Measurements from ENCODE around the gene L2HGDH. TPM values are rescaled to one million over a fixed set of nuclear protein-coding genes. Genes with fewer than 3 reads are reported as not detected.

The L2HGDH gene
- polyA plus RNA-seq, 1 of the 3 experiments (the other 2 are of a cell fraction), result 8.4 TPM

- Histone ChIP-seq H3F3A (replicated peaks; ENCODE audit: insufficient read depth) (no peaks in the 10 kb centered on the region), H3K9me2 (no peaks in the 10 kb centered on the region), H3K9me3 (no peaks in the 10 kb centered on the region), H3K4me2 (no peak overlapping the region), H2AFZ (ENCODE audit: low read depth) (no peak overlapping the region), H3K79me2 (ENCODE audit: insufficient read depth) (0 out of 2 replicates have a peak, but pooled peaks cover 5% of the 10 kb centered on the region), H3K4me3 (ENCODE audit: low read depth in 2 of 2, low read length in 1 of 2) (no peak overlapping the region), H3K36me3 (replicated peaks in 1 of 2; ENCODE audit: control insufficient read depth in 1 of 2, insufficient read depth in 2 of 2, low read length in 1 of 2) (peaks cover 0 to 10% of the 10 kb centered on the region in 2 experiments), H3K4me1 (ENCODE audit: control insufficient read depth in 1 of 2, insufficient read depth in 2 of 2, low read depth in 1 of 2, low read length in 1 of 2) (no peaks in the 10 kb centered on the region), H3K27ac (ENCODE audit: low read depth in 2 of 2, low read length in 1 of 2) (no peak overlapping the region), H4K20me1 (ENCODE audit: insufficient read depth) (no peaks in the 10 kb centered on the region), H3K27me3 (ENCODE audit: insufficient read depth) (no peaks in the 10 kb centered on the region), H3K9ac (no peak overlapping the region)
- no peak for DNase-seq
- ChIA-PET CTCF (no interaction called here), POLR2A (interaction anchor here (0.7 kb wide), 1 partner anchor 10 kb away, joined by 4 read pairs; the partner anchor contains the start of genes DMAC2L and L2HGDH)
- no peak for TF ChIP-seq RCOR1 (IDR thresholded peaks at IDR 0.05; ENCODE audit: low read length)
- TF ChIP-seq SIN3A (IDR thresholded peaks at IDR 0.05; ENCODE audit: borderline replicate concordance, low read depth, low read length), result no peak
- TF ChIP-seq FOXM1 (IDR thresholded peaks at IDR 0.05; ENCODE audit: low read depth), result no peak
- no peak for TF ChIP-seq ELF1 (IDR thresholded peaks at IDR 0.05)
- no peak for TF ChIP-seq NFIC (IDR thresholded peaks at IDR 0.05; ENCODE audit: borderline replicate concordance)
- TF ChIP-seq IRF3 (IDR thresholded peaks at IDR 0.05; ENCODE audit: low read depth, low read length), result no peak
- TF ChIP-seq PBX3 (IDR thresholded peaks at IDR 0.05), result no peak
- TF ChIP-seq MEF2A (IDR thresholded peaks at IDR 0.05; ENCODE audit: borderline replicate concordance, low read depth), result no peak
- no peak for TF ChIP-seq GABPA (IDR thresholded peaks at IDR 0.05; ENCODE audit: low read depth)
- TF ChIP-seq ZBTB33 (IDR thresholded peaks at IDR 0.05; ENCODE audit: borderline replicate concordance, low read depth), result no peak
- TF ChIP-seq, protein P1, sequence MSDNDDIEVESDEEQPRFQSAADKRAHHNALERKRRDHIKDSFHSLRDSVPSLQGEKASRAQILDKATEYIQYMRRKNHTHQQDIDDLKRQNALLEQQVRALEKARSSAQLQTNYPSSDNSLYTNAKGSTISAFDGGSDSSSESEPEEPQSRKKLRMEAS (IDR thresholded peaks at IDR 0.05; ENCODE audit: low read depth), result no peak
- no peak for TF ChIP-seq MXI1 (IDR thresholded peaks at IDR 0.05; ENCODE audit: low read depth, low read length)
- TF ChIP-seq USF1 (IDR thresholded peaks at IDR 0.05; ENCODE audit: borderline replicate concordance, low read depth), result no peak
- no peak for TF ChIP-seq TCF12 (IDR thresholded peaks at IDR 0.05)
- TF ChIP-seq SMC3 (IDR thresholded peaks at IDR 0.05; ENCODE audit: low read depth, low read length), result no peak
Measured at GRCh38 chr14:50301914-50302313, 10.1 kb downstream of the L2HGDH start.
